HL-60 (cell line): ENCODE results near the gene REM1.

Experiments
- DNase-seq, 2 experiments: peaks; one replicate each; pipeline ENCODE4 v3.0.0-alpha.2; 2010 to 2020; ENCODE audit warnings: low read depth in 1 of 2, low spot score in 1 of 2
- H3K27ac ChIP-seq: fragments of 250-450 bp; sonication (Bioruptor Pico); replicated peaks from 2 replicates; pipeline ENCODE4 v1.5.1; 2020; ENCODE audit warnings: mild to moderate bottlenecking, moderate library complexity
- H3K27me3 ChIP-seq: fragments of 250-450 bp; sonication (Bioruptor Pico); 2 replicates; pipeline ENCODE4 v1.5.1; 2021; ENCODE audit warnings: mild to moderate bottlenecking, moderate library complexity; ENCODE audit not compliant: insufficient read depth, poor library complexity, severe bottlenecking
- H3K4me3 ChIP-seq: replicated peaks from 2 replicates; pipeline ENCODE4 v1.5.1; 2011; ENCODE audit warnings: mild to moderate bottlenecking, control low read depth, low read length; ENCODE audit not compliant: insufficient read depth
- GABPA ChIP-seq: IDR thresholded peaks from 2 replicates; pipeline ENCODE4 v1.6.1; 2012; ENCODE audit warnings: low read depth
- POLR2AphosphoS5 ChIP-seq: IDR thresholded peaks from 2 replicates; pipeline ENCODE4 v1.6.1; 2012; ENCODE audit warnings: low read depth
- SPI1 ChIP-seq: IDR thresholded peaks from 2 replicates; pipeline ENCODE4 v1.6.1; 2012; ENCODE audit warnings: low read depth, mild to moderate bottlenecking, borderline replicate concordance
- TF ChIP-seq, protein P1 (sequence below): IDR thresholded peaks from 2 replicates; pipeline ENCODE4 v1.6.1; 2012; ENCODE audit warnings: low read depth; ENCODE audit not compliant: insufficient replicate concordance
- TF ChIP-seq, protein P2 (sequence below): IDR thresholded peaks from one replicate; pipeline ENCODE4 v1.5.1; 2011; ENCODE audit warnings: low read length, control low read depth, inconsistent platforms; ENCODE audit not compliant: insufficient read depth

Gene REM1

GRCh38 chr20:31515072-31515774, 40.1 kb downstream of the REM1 start:
- no peak for TF ChIP-seq SPI1
- TF ChIP-seq, protein P1, sequence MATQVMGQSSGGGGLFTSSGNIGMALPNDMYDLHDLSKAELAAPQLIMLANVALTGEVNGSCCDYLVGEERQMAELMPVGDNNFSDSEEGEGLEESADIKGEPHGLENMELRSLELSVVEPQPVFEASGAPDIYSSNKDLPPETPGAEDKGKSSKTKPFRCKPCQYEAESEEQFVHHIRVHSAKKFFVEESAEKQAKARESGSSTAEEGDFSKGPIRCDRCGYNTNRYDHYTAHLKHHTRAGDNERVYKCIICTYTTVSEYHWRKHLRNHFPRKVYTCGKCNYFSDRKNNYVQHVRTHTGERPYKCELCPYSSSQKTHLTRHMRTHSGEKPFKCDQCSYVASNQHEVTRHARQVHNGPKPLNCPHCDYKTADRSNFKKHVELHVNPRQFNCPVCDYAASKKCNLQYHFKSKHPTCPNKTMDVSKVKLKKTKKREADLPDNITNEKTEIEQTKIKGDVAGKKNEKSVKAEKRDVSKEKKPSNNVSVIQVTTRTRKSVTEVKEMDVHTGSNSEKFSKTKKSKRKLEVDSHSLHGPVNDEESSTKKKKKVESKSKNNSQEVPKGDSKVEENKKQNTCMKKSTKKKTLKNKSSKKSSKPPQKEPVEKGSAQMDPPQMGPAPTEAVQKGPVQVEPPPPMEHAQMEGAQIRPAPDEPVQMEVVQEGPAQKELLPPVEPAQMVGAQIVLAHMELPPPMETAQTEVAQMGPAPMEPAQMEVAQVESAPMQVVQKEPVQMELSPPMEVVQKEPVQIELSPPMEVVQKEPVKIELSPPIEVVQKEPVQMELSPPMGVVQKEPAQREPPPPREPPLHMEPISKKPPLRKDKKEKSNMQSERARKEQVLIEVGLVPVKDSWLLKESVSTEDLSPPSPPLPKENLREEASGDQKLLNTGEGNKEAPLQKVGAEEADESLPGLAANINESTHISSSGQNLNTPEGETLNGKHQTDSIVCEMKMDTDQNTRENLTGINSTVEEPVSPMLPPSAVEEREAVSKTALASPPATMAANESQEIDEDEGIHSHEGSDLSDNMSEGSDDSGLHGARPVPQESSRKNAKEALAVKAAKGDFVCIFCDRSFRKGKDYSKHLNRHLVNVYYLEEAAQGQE: no peak
- TF ChIP-seq, protein P2, sequence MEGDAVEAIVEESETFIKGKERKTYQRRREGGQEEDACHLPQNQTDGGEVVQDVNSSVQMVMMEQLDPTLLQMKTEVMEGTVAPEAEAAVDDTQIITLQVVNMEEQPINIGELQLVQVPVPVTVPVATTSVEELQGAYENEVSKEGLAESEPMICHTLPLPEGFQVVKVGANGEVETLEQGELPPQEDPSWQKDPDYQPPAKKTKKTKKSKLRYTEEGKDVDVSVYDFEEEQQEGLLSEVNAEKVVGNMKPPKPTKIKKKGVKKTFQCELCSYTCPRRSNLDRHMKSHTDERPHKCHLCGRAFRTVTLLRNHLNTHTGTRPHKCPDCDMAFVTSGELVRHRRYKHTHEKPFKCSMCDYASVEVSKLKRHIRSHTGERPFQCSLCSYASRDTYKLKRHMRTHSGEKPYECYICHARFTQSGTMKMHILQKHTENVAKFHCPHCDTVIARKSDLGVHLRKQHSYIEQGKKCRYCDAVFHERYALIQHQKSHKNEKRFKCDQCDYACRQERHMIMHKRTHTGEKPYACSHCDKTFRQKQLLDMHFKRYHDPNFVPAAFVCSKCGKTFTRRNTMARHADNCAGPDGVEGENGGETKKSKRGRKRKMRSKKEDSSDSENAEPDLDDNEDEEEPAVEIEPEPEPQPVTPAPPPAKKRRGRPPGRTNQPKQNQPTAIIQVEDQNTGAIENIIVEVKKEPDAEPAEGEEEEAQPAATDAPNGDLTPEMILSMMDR: no peak
- no peak for TF ChIP-seq POLR2AphosphoS5
- no peak for TF ChIP-seq GABPA
- Histone ChIP-seq H3K27me3 (no peaks in the 10 kb centered on the region), H3K4me3 (peak overlapping the region; percentile 97), H3K27ac (peak overlapping the region; percentile 89)
- no peak for DNase-seq

DNA sequence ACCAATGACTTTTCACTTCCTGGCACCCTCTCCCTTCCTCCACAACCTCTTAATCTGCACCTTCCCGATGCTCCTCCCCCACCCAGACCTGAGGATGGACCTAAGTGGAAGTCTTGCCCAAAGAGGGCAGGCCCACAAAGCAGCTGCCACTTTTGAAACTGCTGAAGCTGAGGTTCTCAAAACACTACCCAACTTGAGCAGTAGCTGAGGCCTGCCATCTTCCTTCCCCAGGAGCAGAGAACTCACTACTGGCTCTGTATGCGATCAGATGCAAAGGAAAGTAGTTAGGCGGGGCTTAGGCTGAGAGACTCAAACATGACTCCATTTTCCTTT, 40.7 kb downstream of the REM1 start:
- Histone ChIP-seq H3K27ac (peak overlapping the region; percentile 89), H3K4me3 (peak overlapping the region; percentile 97), H3K27me3 (no peaks in the 10 kb centered on the region)
- TF ChIP-seq SPI1: peak; percentile 18; the same call in 1 of the 2 replicates
- TF ChIP-seq GABPA: no peak
- TF ChIP-seq POLR2AphosphoS5: peak; percentile 29; the same call in 1 of the 2 replicates
- peak in 1 of 2 experiments; percentile 86 for DNase-seq

DNA sequence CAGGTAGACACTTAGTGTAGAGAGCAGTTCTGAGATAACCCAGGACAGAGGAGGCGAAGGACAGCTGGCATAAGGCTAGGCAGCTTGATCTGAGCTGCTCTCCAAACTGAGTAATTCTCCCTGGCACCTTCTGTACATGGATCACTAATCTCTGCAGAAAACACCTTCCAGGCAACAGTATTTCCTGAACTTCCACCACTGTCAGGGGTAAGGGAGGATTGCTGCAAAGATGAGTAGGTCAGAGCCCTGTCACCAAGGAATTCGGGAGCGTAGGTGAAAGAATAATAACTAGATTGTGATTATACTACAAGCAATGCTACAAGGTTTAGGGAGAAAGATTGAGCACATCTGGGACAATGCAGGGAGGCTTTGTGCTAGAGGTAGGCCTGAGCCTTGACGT, 41.1 kb downstream of the REM1 start:
- peak overlapping the region; percentile 97 for H3K4me3 ChIP-seq
- TF ChIP-seq, protein P2: no peak
- TF ChIP-seq, protein P1: no peak
- TF ChIP-seq GABPA: no peak
- TF ChIP-seq POLR2AphosphoS5: no peak
- no peak for TF ChIP-seq SPI1
- H3K27ac ChIP-seq: peak overlapping the region; percentile 89
- H3K27me3 ChIP-seq: no peaks in the 10 kb centered on the region
- no peak for DNase-seq

- Histone ChIP-seq H3K27me3 (no peaks in the 10 kb centered on the region), H3K27ac (peak overlapping the region; percentile 89), H3K4me3 (no peak overlapping the region)
- TF ChIP-seq POLR2AphosphoS5: no peak
- no peak for TF ChIP-seq GABPA
- TF ChIP-seq, protein P2: no peak
- TF ChIP-seq, protein P1: no peak
- TF ChIP-seq SPI1: no peak
- no peak for DNase-seq
Measured at GRCh38 chr20:31516651-31517050, 41.6 kb downstream of the REM1 start.
